ENCODE measurements around the gene NOG. TPM values are rescaled to one million over a fixed set of nuclear protein-coding genes. Genes with fewer than 3 reads are reported as not detected.

NOG gene
- total RNA-seq: 1.5 and 6.8 TPM in 2 replicates

GRCh38 chr17:56593646-56594319, at the start of gene NOG:
Gene NOG (plus strand): TSS chr17:56593699. CDS start chr17:56594224, 525 bp downstream.

Small RNAs within 50 kb of the gene (small RNA-seq; reads per million reads assigned to genes)
- not detected for gene RPL39P33

Other genes starting within 250 kb of the NOG start
- gene C17orf67, start 240.2 kb downstream of the NOG start, total RNA-seq: 1.6 TPM in 2 replicates
- 27.9 and 30.9 TPM in 2 replicates for gene DGKE, start 240.5 kb downstream of the NOG start, total RNA-seq

Measured in thoracic aorta endothelial cell (primary cell).